Esophagus squamous epithelium (tissue), 4 donors: ENCODE data around the gene ZMYND10.

Experiments
- CTCF ChIP-seq, 6 experiments: fragments of 450-650 bp in 4 of 6; fragments of 200-600 bp in 2 of 6; sonication (generic) in 2 of 6; IDR thresholded peaks; one replicate each; pipeline ENCODE4 v1.5.1; 2016 to 2019; ENCODE audit warnings: antibody characterized with exemption in 6 of 6, mild to moderate bottlenecking in 4 of 6, moderate library complexity in 4 of 6
- POLR2A ChIP-seq, 4 donors: fragments of 450-650 bp; IDR thresholded peaks; one replicate each; pipeline ENCODE4 v1.6.1; 2017; ENCODE audit warnings: antibody characterized with exemption in 4 of 4, mild to moderate bottlenecking in 4 of 4, moderate library complexity in 3 of 4

GRCh38 chr3:50299929-50300680 is 45.4 kb downstream of the ZMYND10 start:
- TF ChIP-seq CTCF (IDR thresholded peaks at IDR 0.05) (no peak), POLR2A (IDR thresholded peaks at IDR 0.05) (peak in 1 of 4 donors; percentile 5)
